Liver (tissue), 3 donors: ENCODE measurements around the gene EVPLL.
"Not testable (repeated sequence)": the region's sequence is repeated elsewhere in the genome, so short reads cannot be mapped to it uniquely, and the experiment has no call there.

Experiments used
- EGR1 ChIP-seq, 2 donors: IDR thresholded peaks; 2 replicates each; pipeline ENCODE4 v1.6.1; 2016 to 2018; ENCODE audit warnings: antibody characterized with exemption in 2 of 2, low read depth in 2 of 2
- FOXA1 ChIP-seq: IDR thresholded peaks from 2 replicates; pipeline ENCODE4 v1.6.1; 2016; ENCODE audit warnings: antibody characterized with exemption
- RAD21 ChIP-seq, 2 donors: IDR thresholded peaks; 2 replicates each; pipeline ENCODE4 v1.6.1; 2016; ENCODE audit warnings: antibody characterized with exemption in 2 of 2, mild to moderate bottlenecking in 2 of 2
- TAF1 ChIP-seq: conservative IDR thresholded peaks from 2 replicates; pipeline ENCODE4 v1.6.1; 2016; ENCODE audit warnings: antibody characterized with exemption, mild to moderate bottlenecking
- YY1 ChIP-seq: IDR thresholded peaks from 2 replicates; pipeline ENCODE4 v1.6.1; 2016; ENCODE audit warnings: antibody characterized with exemption, mild to moderate bottlenecking
- TF ChIP-seq, protein P1 (sequence below): fragments of 150-350 bp; IDR thresholded peaks from 2 replicates; pipeline ENCODE4 v1.5.1; 2017; ENCODE audit warnings: improper control_type of control experiment, low read depth, low read length; ENCODE audit not compliant: missing input control
- TF ChIP-seq, protein P2 (sequence below): IDR thresholded peaks from 2 replicates; pipeline ENCODE4 v1.6.1; 2016; ENCODE audit warnings: antibody characterized with exemption, mild to moderate bottlenecking
- TF ChIP-seq, protein P3 (sequence below): IDR thresholded peaks from 2 replicates; pipeline ENCODE4 v1.6.1; 2016; ENCODE audit warnings: antibody characterized with exemption
- TF ChIP-seq, protein P4 (sequence below): IDR thresholded peaks from 2 replicates; pipeline ENCODE4 v1.6.1; 2016; ENCODE audit warnings: antibody characterized with exemption
- donor health status: healthy.
- donor health status: healthy.

DNA sequence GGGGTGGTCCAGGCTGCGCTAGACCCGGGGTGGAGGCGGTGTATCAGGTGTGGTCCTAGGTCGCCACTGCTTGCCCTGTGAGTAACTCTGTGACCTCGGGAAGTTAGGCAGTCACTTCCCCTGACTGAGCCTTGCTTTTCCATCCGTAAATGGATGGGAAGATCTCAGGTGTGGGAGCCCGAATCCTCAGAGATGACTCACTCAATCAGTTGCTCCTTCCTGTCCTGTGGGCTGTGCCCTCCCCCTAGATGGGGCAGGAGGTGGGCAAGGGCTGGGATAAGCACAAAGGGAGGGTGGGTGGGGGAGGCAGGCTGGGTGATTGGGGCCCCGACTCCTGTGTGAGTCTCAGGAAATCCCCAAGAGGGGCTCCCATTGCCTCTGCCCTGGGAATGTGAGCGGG, 54.6 kb downstream of the EVPLL start:
- not testable (repeated sequence) for TF ChIP-seq RAD21 (IDR thresholded peaks at IDR 0.05); FOXA1; TAF1; YY1; EGR1 (IDR thresholded peaks at IDR 0.05; ENCODE audit: low read depth in 2 of 2)
- TF ChIP-seq, protein P1, sequence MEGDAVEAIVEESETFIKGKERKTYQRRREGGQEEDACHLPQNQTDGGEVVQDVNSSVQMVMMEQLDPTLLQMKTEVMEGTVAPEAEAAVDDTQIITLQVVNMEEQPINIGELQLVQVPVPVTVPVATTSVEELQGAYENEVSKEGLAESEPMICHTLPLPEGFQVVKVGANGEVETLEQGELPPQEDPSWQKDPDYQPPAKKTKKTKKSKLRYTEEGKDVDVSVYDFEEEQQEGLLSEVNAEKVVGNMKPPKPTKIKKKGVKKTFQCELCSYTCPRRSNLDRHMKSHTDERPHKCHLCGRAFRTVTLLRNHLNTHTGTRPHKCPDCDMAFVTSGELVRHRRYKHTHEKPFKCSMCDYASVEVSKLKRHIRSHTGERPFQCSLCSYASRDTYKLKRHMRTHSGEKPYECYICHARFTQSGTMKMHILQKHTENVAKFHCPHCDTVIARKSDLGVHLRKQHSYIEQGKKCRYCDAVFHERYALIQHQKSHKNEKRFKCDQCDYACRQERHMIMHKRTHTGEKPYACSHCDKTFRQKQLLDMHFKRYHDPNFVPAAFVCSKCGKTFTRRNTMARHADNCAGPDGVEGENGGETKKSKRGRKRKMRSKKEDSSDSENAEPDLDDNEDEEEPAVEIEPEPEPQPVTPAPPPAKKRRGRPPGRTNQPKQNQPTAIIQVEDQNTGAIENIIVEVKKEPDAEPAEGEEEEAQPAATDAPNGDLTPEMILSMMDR = not testable (repeated sequence)
- TF ChIP-seq, protein P2, sequence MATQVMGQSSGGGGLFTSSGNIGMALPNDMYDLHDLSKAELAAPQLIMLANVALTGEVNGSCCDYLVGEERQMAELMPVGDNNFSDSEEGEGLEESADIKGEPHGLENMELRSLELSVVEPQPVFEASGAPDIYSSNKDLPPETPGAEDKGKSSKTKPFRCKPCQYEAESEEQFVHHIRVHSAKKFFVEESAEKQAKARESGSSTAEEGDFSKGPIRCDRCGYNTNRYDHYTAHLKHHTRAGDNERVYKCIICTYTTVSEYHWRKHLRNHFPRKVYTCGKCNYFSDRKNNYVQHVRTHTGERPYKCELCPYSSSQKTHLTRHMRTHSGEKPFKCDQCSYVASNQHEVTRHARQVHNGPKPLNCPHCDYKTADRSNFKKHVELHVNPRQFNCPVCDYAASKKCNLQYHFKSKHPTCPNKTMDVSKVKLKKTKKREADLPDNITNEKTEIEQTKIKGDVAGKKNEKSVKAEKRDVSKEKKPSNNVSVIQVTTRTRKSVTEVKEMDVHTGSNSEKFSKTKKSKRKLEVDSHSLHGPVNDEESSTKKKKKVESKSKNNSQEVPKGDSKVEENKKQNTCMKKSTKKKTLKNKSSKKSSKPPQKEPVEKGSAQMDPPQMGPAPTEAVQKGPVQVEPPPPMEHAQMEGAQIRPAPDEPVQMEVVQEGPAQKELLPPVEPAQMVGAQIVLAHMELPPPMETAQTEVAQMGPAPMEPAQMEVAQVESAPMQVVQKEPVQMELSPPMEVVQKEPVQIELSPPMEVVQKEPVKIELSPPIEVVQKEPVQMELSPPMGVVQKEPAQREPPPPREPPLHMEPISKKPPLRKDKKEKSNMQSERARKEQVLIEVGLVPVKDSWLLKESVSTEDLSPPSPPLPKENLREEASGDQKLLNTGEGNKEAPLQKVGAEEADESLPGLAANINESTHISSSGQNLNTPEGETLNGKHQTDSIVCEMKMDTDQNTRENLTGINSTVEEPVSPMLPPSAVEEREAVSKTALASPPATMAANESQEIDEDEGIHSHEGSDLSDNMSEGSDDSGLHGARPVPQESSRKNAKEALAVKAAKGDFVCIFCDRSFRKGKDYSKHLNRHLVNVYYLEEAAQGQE = not testable (repeated sequence)
- TF ChIP-seq, protein P3, sequence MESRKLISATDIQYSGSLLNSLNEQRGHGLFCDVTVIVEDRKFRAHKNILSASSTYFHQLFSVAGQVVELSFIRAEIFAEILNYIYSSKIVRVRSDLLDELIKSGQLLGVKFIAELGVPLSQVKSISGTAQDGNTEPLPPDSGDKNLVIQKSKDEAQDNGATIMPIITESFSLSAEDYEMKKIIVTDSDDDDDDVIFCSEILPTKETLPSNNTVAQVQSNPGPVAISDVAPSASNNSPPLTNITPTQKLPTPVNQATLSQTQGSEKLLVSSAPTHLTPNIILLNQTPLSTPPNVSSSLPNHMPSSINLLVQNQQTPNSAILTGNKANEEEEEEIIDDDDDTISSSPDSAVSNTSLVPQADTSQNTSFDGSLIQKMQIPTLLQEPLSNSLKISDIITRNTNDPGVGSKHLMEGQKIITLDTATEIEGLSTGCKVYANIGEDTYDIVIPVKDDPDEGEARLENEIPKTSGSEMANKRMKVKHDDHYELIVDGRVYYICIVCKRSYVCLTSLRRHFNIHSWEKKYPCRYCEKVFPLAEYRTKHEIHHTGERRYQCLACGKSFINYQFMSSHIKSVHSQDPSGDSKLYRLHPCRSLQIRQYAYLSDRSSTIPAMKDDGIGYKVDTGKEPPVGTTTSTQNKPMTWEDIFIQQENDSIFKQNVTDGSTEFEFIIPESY = not testable (repeated sequence)
- TF ChIP-seq, protein P4, sequence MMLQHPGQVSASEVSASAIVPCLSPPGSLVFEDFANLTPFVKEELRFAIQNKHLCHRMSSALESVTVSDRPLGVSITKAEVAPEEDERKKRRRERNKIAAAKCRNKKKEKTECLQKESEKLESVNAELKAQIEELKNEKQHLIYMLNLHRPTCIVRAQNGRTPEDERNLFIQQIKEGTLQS = not testable (repeated sequence)
